Measurements from ENCODE around the gene FSTL4.

DNA sequence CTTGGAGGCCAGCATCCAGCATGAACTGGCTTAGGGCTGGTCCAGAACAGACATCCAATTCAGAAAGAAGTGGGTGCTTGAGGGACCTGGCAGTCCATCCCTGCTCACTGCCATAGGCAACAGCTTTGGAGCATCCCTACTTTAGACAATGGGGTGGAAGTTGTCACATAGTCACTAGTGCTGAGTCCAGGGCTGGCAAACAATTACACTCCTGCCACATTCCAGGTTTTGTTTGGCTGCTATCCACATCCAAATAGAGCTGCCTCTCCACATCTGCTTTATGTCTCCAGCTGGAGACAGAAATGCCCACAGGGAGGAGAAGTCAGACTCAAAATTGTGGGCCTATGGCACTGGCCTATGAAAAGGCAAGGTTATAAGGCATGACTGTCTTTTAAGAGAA is 7.0 kb downstream of the FSTL4 start:
- TF ChIP-seq, protein P1, sequence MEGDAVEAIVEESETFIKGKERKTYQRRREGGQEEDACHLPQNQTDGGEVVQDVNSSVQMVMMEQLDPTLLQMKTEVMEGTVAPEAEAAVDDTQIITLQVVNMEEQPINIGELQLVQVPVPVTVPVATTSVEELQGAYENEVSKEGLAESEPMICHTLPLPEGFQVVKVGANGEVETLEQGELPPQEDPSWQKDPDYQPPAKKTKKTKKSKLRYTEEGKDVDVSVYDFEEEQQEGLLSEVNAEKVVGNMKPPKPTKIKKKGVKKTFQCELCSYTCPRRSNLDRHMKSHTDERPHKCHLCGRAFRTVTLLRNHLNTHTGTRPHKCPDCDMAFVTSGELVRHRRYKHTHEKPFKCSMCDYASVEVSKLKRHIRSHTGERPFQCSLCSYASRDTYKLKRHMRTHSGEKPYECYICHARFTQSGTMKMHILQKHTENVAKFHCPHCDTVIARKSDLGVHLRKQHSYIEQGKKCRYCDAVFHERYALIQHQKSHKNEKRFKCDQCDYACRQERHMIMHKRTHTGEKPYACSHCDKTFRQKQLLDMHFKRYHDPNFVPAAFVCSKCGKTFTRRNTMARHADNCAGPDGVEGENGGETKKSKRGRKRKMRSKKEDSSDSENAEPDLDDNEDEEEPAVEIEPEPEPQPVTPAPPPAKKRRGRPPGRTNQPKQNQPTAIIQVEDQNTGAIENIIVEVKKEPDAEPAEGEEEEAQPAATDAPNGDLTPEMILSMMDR (IDR thresholded peaks at IDR 0.05), result no peak
- TF ChIP-seq EZH2 (IDR thresholded peaks at IDR 0.05; ENCODE audit: borderline replicate concordance, insufficient read depth, low read depth, low read length, poor library complexity, severe bottlenecking), result no peak

Measured in B cell (primary cell).